Measurements from ENCODE around the gene GFER.
A peak's percentile ranks its signal among the peaks of the same experiment; 100 is the strongest.

GFER gene

DNA sequence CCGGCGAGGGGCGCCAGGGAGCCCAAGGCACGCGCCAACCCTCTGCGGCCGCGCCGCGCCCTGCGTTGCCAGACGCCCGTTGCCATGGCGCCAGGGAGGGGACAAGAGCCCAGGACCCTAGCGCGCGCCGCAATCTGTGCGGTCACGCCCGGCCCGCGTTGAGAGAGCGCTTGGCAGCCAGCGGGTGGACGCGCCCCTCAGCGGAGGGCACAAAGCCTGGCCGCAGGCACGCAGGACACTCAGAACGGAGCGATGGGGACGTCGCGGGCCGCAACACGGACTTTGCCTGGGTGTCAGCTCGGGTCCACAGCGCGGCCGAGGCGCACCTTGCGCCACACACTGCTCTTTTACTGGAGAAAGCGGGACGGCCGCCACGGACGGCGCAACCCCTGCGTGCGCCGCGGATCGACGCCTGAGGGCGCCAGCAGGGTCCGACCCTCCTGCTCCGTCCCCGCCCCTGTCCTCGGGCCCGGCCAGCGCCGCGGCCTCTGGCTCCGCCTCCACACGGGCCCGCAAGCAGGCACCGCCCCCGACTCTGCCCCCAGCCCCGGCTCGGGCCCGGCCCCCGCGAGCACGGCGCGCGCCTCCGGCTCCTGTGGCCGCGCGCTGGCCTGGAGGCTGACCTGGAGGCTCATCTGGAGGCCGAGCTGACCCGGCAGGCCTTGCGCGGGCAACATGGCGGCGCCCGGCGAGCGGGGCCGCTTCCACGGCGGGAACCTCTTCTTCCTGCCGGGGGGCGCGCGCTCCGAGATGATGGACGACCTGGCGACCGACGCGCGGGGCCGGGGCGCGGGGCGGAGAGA is at the start of gene GFER (continued):
- TF ChIP-seq, protein P1, sequence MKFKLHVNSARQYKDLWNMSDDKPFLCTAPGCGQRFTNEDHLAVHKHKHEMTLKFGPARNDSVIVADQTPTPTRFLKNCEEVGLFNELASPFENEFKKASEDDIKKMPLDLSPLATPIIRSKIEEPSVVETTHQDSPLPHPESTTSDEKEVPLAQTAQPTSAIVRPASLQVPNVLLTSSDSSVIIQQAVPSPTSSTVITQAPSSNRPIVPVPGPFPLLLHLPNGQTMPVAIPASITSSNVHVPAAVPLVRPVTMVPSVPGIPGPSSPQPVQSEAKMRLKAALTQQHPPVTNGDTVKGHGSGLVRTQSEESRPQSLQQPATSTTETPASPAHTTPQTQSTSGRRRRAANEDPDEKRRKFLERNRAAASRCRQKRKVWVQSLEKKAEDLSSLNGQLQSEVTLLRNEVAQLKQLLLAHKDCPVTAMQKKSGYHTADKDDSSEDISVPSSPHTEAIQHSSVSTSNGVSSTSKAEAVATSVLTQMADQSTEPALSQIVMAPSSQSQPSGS (tag by site-specific recombination; IDR thresholded peaks at IDR 0.05; ENCODE audit: low read depth), result no peak
- TF ChIP-seq ZNF302 (tag by site-specific recombination; IDR thresholded peaks at IDR 0.05; ENCODE audit: low read depth) (no peak), ZIC2 (tag by site-specific recombination; IDR thresholded peaks at IDR 0.05) (peak; percentile 81), ZNF114 (tag by site-specific recombination; IDR thresholded peaks at IDR 0.05) (no peak), GLI4 (tag by site-specific recombination; IDR thresholded peaks at IDR 0.05) (no peak), ZNF223 (tag by site-specific recombination; IDR thresholded peaks at IDR 0.05) (no peak), ZXDB (tag by site-specific recombination; IDR thresholded peaks at IDR 0.05) (peak; percentile 73), ZNF202 (tag by site-specific recombination; IDR thresholded peaks at IDR 0.05; ENCODE audit: borderline replicate concordance) (no peak), ZNF266 (tag by site-specific recombination; IDR thresholded peaks at IDR 0.05; ENCODE audit: low read depth) (no peak), ZNF404 (tag by site-specific recombination; IDR thresholded peaks at IDR 0.05) (no peak), ZNF354C (tag by site-specific recombination; IDR thresholded peaks at IDR 0.05; ENCODE audit: borderline replicate concordance, low read depth) (no peak), ZNF521 (tag by site-specific recombination; IDR thresholded peaks at IDR 0.05) (no peak), ZNF776 (tag by site-specific recombination; IDR thresholded peaks at IDR 0.05; ENCODE audit: borderline replicate concordance) (no peak), ZNF660 (tag by site-specific recombination; IDR thresholded peaks at IDR 0.05) (peak; percentile 95), ZNF658 (tag by site-specific recombination; IDR thresholded peaks at IDR 0.05) (no peak), ZBTB20 (tag by site-specific recombination; IDR thresholded peaks at IDR 0.05) (peak; percentile 76; the same call in 1 of the 2 replicates), ZBTB1 (tag by site-specific recombination; IDR thresholded peaks at IDR 0.05) (no peak), ZNF473 (tag by site-specific recombination; IDR thresholded peaks at IDR 0.05) (no peak), KLF10 (tag by site-specific recombination; IDR thresholded peaks at IDR 0.05) (peak; percentile 88), ZNF274 (IDR thresholded peaks at IDR 0.05; ENCODE audit: low read length) (no peak), ZNF274 (tag by site-specific recombination; IDR thresholded peaks at IDR 0.05; ENCODE audit: borderline replicate concordance) (no peak), ZNF426 (tag by site-specific recombination; IDR thresholded peaks at IDR 0.05) (no peak), ZNF664 (tag by site-specific recombination; IDR thresholded peaks at IDR 0.05) (no peak), KLF1 (tag by site-specific recombination; IDR thresholded peaks at IDR 0.05) (peak; percentile 99)
- TF ChIP-seq, protein P2, sequence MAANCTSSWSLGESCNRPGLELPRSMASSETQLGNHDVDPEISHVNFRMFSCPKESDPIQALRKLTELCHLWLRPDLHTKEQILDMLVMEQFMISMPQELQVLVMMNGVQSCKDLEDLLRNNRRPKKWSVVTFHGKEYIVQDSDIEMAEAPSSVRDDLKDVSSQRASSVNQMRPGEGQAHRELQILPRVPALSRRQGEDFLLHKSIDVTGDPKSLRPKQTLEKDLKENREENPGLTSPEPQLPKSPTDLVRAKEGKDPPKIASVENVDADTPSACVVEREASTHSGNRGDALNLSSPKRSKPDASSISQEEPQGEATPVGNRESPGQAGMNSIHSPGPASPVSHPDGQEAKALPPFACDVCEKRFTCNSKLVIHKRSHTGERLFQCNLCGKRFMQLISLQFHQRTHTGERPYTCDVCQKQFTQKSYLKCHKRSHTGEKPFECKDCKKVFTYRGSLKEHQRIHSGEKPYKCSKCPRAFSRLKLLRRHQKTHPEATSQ (tag by site-specific recombination; IDR thresholded peaks at IDR 0.05), result no peak; the same call in 1 of the 2 replicates
- TF ChIP-seq, protein P3, sequence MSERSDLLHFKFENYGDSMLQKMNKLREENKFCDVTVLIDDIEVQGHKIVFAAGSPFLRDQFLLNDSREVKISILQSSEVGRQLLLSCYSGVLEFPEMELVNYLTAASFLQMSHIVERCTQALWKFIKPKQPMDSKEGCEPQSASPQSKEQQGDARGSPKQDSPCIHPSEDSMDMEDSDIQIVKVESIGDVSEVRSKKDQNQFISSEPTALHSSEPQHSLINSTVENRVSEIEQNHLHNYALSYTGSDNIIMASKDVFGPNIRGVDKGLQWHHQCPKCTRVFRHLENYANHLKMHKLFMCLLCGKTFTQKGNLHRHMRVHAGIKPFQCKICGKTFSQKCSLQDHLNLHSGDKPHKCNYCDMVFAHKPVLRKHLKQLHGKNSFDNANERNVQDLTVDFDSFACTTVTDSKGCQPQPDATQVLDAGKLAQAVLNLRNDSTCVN (tag by site-specific recombination; optimal IDR thresholded peaks at IDR 0.05), result peak; percentile 98
- TF ChIP-seq, protein P4, sequence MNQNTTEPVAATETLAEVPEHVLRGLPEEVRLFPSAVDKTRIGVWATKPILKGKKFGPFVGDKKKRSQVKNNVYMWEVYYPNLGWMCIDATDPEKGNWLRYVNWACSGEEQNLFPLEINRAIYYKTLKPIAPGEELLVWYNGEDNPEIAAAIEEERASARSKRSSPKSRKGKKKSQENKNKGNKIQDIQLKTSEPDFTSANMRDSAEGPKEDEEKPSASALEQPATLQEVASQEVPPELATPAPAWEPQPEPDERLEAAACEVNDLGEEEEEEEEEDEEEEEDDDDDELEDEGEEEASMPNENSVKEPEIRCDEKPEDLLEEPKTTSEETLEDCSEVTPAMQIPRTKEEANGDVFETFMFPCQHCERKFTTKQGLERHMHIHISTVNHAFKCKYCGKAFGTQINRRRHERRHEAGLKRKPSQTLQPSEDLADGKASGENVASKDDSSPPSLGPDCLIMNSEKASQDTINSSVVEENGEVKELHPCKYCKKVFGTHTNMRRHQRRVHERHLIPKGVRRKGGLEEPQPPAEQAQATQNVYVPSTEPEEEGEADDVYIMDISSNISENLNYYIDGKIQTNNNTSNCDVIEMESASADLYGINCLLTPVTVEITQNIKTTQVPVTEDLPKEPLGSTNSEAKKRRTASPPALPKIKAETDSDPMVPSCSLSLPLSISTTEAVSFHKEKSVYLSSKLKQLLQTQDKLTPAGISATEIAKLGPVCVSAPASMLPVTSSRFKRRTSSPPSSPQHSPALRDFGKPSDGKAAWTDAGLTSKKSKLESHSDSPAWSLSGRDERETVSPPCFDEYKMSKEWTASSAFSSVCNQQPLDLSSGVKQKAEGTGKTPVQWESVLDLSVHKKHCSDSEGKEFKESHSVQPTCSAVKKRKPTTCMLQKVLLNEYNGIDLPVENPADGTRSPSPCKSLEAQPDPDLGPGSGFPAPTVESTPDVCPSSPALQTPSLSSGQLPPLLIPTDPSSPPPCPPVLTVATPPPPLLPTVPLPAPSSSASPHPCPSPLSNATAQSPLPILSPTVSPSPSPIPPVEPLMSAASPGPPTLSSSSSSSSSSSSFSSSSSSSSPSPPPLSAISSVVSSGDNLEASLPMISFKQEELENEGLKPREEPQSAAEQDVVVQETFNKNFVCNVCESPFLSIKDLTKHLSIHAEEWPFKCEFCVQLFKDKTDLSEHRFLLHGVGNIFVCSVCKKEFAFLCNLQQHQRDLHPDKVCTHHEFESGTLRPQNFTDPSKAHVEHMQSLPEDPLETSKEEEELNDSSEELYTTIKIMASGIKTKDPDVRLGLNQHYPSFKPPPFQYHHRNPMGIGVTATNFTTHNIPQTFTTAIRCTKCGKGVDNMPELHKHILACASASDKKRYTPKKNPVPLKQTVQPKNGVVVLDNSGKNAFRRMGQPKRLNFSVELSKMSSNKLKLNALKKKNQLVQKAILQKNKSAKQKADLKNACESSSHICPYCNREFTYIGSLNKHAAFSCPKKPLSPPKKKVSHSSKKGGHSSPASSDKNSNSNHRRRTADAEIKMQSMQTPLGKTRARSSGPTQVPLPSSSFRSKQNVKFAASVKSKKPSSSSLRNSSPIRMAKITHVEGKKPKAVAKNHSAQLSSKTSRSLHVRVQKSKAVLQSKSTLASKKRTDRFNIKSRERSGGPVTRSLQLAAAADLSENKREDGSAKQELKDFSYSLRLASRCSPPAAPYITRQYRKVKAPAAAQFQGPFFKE (tag by site-specific recombination; IDR thresholded peaks at IDR 0.05; ENCODE audit: borderline replicate concordance), result no peak
- TF ChIP-seq, protein P5, sequence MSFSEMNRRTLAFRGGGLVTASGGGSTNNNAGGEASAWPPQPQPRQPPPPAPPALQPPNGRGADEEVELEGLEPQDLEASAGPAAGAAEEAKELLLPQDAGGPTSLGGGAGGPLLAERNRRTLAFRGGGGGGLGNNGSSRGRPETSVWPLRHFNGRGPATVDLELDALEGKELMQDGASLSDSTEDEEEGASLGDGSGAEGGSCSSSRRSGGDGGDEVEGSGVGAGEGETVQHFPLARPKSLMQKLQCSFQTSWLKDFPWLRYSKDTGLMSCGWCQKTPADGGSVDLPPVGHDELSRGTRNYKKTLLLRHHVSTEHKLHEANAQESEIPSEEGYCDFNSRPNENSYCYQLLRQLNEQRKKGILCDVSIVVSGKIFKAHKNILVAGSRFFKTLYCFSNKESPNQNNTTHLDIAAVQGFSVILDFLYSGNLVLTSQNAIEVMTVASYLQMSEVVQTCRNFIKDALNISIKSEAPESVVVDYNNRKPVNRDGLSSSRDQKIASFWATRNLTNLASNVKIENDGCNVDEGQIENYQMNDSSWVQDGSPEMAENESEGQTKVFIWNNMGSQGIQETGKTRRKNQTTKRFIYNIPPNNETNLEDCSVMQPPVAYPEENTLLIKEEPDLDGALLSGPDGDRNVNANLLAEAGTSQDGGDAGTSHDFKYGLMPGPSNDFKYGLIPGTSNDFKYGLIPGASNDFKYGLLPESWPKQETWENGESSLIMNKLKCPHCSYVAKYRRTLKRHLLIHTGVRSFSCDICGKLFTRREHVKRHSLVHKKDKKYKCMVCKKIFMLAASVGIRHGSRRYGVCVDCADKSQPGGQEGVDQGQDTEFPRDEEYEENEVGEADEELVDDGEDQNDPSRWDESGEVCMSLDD (tag by site-specific recombination; IDR thresholded peaks at IDR 0.05), result no peak
